PFSK-1 (cell line): ENCODE measurements around the gene GPHA2.
A peak's percentile ranks its signal among the peaks of the same experiment; 100 is the strongest.

Source experiments
- FOXP2 ChIP-seq: optimal IDR thresholded peaks from 2 replicates; pipeline ENCODE3; 2011; ENCODE audit warnings: borderline replicate concordance, control low read depth, inconsistent platforms; ENCODE audit not compliant: insufficient read depth; ENCODE audit errors: extremely low read length, extremely low read depth
- POLR2AphosphoS5 ChIP-seq: IDR thresholded peaks from 2 replicates; pipeline ENCODE4 v1.6.1; 2012; ENCODE audit warnings: low read depth, mild to moderate bottlenecking, control low read depth, low read length, moderate library complexity
- SIN3A ChIP-seq: IDR thresholded peaks from 2 replicates; pipeline ENCODE4 v1.6.1; 2012; ENCODE audit warnings: mild to moderate bottlenecking, low read length, moderate library complexity, borderline replicate concordance; ENCODE audit not compliant: insufficient read depth
- TAF1 ChIP-seq: IDR thresholded peaks from 2 replicates; pipeline ENCODE4 v1.6.1; 2012; ENCODE audit warnings: low read length, control low read depth, borderline replicate concordance; ENCODE audit not compliant: insufficient read depth
- TF ChIP-seq, protein P1 (sequence below), 2 experiments: IDR thresholded peaks; 2 replicates each; pipeline versions ENCODE4 v1.6.1 to v1.8.0; 2011 to 2012; ENCODE audit warnings: low read depth in 2 of 2, low read length in 2 of 2, control low read depth in 1 of 2, inconsistent platforms in 1 of 2, mild to moderate bottlenecking in 1 of 2, moderate library complexity in 1 of 2; ENCODE audit not compliant: insufficient read depth in 1 of 2

GPHA2 gene

DNA sequence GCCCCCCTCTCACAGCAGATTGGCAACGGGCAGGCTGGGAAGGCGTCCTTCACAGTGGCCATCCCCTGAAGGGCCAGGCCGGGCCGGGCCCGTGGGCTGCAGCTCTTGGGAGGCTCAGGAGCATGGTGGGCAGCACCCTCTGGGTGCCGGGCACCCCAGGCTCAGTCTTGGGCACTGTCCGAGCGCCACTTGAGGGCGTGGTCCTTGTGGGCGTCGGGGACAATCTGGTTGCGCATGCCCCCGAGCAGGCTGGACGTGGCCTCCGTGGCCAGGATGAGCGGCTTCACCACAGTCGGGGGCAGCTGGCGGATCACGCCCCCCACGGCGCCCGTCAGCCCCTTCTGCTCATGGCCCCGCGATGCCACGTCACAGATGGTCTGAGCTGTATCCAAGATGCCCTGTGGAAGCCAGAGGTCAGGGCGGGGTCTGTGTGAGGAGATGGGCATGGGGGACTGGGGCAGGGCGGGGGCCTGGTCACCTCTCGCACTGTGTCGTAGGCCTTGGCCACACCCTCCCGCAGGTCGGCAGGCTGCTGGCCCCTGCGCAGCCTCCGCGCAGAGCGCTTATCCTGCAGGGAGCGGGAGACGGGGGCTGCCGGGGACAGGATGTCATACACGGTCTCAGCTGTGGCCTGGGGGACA lies 40.8 kb downstream of the GPHA2 start:
- no peak for TF ChIP-seq FOXP2
- TF ChIP-seq, protein P1, sequence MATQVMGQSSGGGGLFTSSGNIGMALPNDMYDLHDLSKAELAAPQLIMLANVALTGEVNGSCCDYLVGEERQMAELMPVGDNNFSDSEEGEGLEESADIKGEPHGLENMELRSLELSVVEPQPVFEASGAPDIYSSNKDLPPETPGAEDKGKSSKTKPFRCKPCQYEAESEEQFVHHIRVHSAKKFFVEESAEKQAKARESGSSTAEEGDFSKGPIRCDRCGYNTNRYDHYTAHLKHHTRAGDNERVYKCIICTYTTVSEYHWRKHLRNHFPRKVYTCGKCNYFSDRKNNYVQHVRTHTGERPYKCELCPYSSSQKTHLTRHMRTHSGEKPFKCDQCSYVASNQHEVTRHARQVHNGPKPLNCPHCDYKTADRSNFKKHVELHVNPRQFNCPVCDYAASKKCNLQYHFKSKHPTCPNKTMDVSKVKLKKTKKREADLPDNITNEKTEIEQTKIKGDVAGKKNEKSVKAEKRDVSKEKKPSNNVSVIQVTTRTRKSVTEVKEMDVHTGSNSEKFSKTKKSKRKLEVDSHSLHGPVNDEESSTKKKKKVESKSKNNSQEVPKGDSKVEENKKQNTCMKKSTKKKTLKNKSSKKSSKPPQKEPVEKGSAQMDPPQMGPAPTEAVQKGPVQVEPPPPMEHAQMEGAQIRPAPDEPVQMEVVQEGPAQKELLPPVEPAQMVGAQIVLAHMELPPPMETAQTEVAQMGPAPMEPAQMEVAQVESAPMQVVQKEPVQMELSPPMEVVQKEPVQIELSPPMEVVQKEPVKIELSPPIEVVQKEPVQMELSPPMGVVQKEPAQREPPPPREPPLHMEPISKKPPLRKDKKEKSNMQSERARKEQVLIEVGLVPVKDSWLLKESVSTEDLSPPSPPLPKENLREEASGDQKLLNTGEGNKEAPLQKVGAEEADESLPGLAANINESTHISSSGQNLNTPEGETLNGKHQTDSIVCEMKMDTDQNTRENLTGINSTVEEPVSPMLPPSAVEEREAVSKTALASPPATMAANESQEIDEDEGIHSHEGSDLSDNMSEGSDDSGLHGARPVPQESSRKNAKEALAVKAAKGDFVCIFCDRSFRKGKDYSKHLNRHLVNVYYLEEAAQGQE (IDR thresholded peaks at IDR 0.05; ENCODE audit: insufficient read depth in 1 of 2, low read depth in 2 of 2, low read length in 2 of 2) = no peak
- no peak for TF ChIP-seq SIN3A
- no peak for TF ChIP-seq POLR2AphosphoS5
- no peak for TF ChIP-seq TAF1

DNA sequence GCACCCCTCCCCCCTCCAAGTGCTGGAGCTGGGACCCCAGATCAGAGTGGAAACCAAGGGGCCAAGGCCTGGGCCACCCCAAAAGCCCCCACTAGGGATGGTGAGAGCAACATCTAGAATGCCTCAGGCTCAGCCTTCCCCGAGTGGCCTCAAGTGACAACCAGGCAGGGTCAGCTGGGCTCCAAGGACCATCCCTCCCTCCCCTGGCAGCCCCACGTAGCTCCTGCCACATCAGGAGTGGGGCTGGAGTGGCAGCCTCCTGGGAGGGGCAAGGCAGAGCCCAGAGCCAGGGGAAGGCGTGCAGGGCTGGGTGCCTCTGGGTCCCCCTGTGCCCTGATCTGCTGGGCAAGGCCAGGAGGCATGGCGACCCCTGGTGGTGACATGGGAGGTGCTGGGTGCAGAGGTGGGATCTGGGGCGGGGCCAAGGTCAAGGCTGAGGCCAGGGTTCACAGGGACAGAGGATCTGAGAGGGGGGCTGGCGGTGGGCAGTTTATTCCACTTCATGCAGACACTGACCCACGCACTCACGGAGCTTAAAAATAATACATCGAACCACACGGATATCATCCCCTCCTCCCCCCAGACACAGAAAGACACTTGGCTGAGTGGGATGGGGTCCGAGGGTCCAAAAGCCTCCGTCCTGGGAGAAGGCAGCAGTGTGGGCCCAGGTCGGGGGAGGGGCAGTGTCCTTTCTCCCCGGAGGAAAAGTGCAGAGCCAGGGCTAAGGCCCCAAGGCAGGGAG lies 41.5 kb downstream of the GPHA2 start:
- TF ChIP-seq TAF1 = no peak
- TF ChIP-seq, protein P1 (IDR thresholded peaks at IDR 0.05; ENCODE audit: insufficient read depth in 1 of 2, low read depth in 2 of 2, low read length in 2 of 2) = no peak
- 0 out of 2 replicates have a peak, but pooled peaks have one; percentile 16 for TF ChIP-seq POLR2AphosphoS5
- TF ChIP-seq FOXP2 = peak; percentile 59
- no peak for TF ChIP-seq SIN3A

DNA sequence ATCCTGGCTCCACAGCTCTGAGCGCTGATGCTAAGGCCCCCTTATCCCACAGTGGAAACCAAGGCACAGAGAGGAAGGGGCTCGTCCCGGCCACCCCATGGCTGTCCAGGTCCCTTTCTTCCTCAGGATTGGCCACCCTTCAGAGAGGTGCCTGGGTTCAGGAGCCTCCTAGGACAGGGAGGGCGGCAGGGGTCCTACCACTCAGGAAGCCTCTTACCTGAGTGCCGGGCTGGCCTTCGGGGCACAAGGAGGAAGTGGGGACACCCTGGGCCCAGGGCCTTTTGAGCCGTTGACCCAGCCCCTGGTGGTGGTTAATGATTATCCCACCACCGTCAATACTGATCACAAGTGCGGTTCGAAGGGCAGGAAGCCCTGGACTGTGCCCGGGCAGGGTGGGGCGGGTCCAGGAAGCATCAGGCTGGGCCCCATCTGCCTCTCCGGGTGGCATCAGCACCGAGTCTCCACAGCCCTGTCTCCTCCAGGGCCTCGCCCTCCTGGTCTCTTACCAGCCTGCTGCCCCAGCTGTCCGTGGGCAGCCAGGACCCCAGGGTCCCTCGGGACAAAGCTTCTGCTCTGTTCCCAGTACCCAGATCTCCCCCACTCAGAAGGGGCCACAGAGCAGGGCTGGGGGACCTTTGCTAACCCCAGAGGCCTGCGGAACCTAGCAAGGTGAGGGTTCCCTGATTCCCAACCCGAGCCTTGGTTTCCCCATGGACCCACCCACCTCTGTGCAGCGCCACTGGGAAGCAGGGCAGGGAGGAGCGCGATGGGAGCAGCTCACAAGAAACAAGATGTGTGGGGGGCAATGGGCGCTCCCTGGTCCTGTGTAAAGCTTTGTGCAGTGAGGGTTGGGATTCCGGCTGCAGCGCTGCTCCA lies 42.3 kb downstream of the GPHA2 start:
- no peak for TF ChIP-seq SIN3A
- no peak for TF ChIP-seq POLR2AphosphoS5
- TF ChIP-seq TAF1 = no peak
- TF ChIP-seq, protein P1 (IDR thresholded peaks at IDR 0.05; ENCODE audit: insufficient read depth in 1 of 2, low read depth in 2 of 2, low read length in 2 of 2) = no peak
- no peak for TF ChIP-seq FOXP2

DNA sequence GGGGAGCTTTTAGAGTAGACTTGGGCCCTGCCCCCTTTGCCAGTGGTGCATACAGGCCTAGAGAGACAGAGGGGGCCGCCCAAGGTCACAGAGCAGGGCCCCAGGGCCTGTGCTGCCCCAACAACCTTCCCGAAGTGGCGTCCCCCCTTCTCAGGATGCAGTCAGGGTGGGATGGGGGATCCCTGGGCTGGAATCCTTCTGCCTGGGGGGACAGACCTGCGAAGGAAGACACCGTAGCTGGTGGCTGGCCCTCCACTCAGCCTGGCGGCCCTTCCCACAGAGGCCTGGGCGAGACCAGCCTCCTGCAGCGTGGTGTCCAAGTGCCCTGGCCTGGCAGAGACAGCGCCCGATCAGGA lies 42.9 kb downstream of the GPHA2 start:
- TF ChIP-seq TAF1 (no peak), SIN3A (no peak), POLR2AphosphoS5 (no peak), FOXP2 (no peak)
- TF ChIP-seq, protein P1 (IDR thresholded peaks at IDR 0.05; ENCODE audit: insufficient read depth in 1 of 2, low read depth in 2 of 2, low read length in 2 of 2) = no peak
